Neural crest cell (in vitro differentiated cells): ENCODE results near the gene APOBEC3H. TPM values are rescaled to one million over a fixed set of nuclear protein-coding genes. Genes with fewer than 3 reads are reported as not detected.
"Not testable (repeated sequence)": the region's sequence is repeated elsewhere in the genome, so short reads cannot be mapped to it uniquely, and the experiment has no call there.

Experiments used
- DNase-seq: peaks from one replicate; pipeline ENCODE4 v3.0.0; 2021; ENCODE audit warnings: low read depth, mixed read lengths, low spot score
- H3K27ac Mint-ChIP-seq: one replicate; pipeline ENCODE4 v1.8.0; 2021; ENCODE audit warnings: mild to moderate bottlenecking, mixed read lengths; ENCODE audit not compliant: unreplicated experiment
- H3K27me3 Mint-ChIP-seq: 2 replicates; pipeline ENCODE4 v1.8.0; 2021; ENCODE audit warnings: low read depth, mild to moderate bottlenecking, mixed read lengths
- H3K36me3 Mint-ChIP-seq: 2 replicates; pipeline ENCODE4 v1.8.0; 2021; ENCODE audit warnings: low read depth, mild to moderate bottlenecking, mixed read lengths
- H3K4me1 Mint-ChIP-seq: 2 replicates; pipeline ENCODE4 v1.8.0; 2021; ENCODE audit warnings: mixed read lengths
- H3K4me3 Mint-ChIP-seq: one replicate; pipeline ENCODE4 v1.8.0; 2021; ENCODE audit warnings: mild to moderate bottlenecking, mixed read lengths
- H3K9me3 Mint-ChIP-seq: 2 replicates; pipeline ENCODE4 v1.8.0; 2021; ENCODE audit warnings: mixed read lengths
- total RNA-seq: library from RNA; stranded (reverse); gene quantifications from 2 replicates; pipeline ENCODE4 v1.2.1, GENCODE V29; 2021
- TF ChIP-seq, protein P1 (sequence below): fragments of 200-600 bp; sonication (generic); conservative IDR thresholded peaks from 2 replicates; pipeline ENCODE4 v1.5.0; 2021; ENCODE audit warnings: antibody characterized with exemption, mild to moderate bottlenecking

The APOBEC3H gene
- total RNA-seq, 1 donor from 2014 or later: not detected

- no peak for DNase-seq
- Mint-ChIP-seq H3K27me3 (no peaks in the 10 kb centered on the region), H3K9me3 (no peaks in the 10 kb centered on the region), H3K4me1 (peaks cover 35% of the 10 kb centered on the region), H3K4me3 (no peak overlapping the region), H3K36me3 (no peaks in the 10 kb centered on the region), H3K27ac (no peak overlapping the region)
- TF ChIP-seq, protein P1, sequence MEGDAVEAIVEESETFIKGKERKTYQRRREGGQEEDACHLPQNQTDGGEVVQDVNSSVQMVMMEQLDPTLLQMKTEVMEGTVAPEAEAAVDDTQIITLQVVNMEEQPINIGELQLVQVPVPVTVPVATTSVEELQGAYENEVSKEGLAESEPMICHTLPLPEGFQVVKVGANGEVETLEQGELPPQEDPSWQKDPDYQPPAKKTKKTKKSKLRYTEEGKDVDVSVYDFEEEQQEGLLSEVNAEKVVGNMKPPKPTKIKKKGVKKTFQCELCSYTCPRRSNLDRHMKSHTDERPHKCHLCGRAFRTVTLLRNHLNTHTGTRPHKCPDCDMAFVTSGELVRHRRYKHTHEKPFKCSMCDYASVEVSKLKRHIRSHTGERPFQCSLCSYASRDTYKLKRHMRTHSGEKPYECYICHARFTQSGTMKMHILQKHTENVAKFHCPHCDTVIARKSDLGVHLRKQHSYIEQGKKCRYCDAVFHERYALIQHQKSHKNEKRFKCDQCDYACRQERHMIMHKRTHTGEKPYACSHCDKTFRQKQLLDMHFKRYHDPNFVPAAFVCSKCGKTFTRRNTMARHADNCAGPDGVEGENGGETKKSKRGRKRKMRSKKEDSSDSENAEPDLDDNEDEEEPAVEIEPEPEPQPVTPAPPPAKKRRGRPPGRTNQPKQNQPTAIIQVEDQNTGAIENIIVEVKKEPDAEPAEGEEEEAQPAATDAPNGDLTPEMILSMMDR: no peak
Observed at GRCh38 chr22:39078329-39078728, 18.7 kb upstream of the APOBEC3H start.

- not testable (repeated sequence) for H3K9me3 Mint-ChIP-seq, H3K27ac Mint-ChIP-seq, H3K4me3 Mint-ChIP-seq, DNase-seq, H3K27me3 Mint-ChIP-seq, H3K36me3 Mint-ChIP-seq
- peaks cover 32% of the 10 kb centered on the region for H3K4me1 Mint-ChIP-seq
Observed at GRCh38 chr22:39079054-39079637, 17.9 kb upstream of the APOBEC3H start.

GRCh38 chr22:39080052-39080762 is 16.8 kb upstream of the APOBEC3H start:
- TF ChIP-seq, protein P1: no peak
- H3K36me3 Mint-ChIP-seq: no peaks in the 10 kb centered on the region
- H3K4me1 Mint-ChIP-seq: peaks cover 32% of the 10 kb centered on the region
- no peak for DNase-seq
- no peaks in the 10 kb centered on the region for H3K9me3 Mint-ChIP-seq
- no peaks in the 10 kb centered on the region for H3K27me3 Mint-ChIP-seq
- no peak overlapping the region for H3K4me3 Mint-ChIP-seq
- no peak overlapping the region for H3K27ac Mint-ChIP-seq

GRCh38 chr22:39081016-39081415 is 16.0 kb upstream of the APOBEC3H start:
- H3K4me1 Mint-ChIP-seq: peaks cover 25% of the 10 kb centered on the region
- no peak overlapping the region for H3K27ac Mint-ChIP-seq
- no peaks in the 10 kb centered on the region for H3K27me3 Mint-ChIP-seq

GRCh38 chr22:39081598-39081997 is 15.4 kb upstream of the APOBEC3H start:
- no peak overlapping the region for H3K4me3 Mint-ChIP-seq
- H3K9me3 Mint-ChIP-seq: no peaks in the 10 kb centered on the region
- no peak overlapping the region for H3K27ac Mint-ChIP-seq
- no peaks in the 10 kb centered on the region for H3K27me3 Mint-ChIP-seq
- no peaks in the 10 kb centered on the region for H3K36me3 Mint-ChIP-seq
- TF ChIP-seq, protein P1: no peak
- peaks cover 24% of the 10 kb centered on the region for H3K4me1 Mint-ChIP-seq
- DNase-seq: no peak

More at GRCh38 chr22:39081016-39081415, 16.0 kb upstream of the APOBEC3H start:
- no peak for DNase-seq
- no peaks in the 10 kb centered on the region for H3K36me3 Mint-ChIP-seq
- TF ChIP-seq, protein P1: no peak
- no peak overlapping the region for H3K4me3 Mint-ChIP-seq
- no peaks in the 10 kb centered on the region for H3K9me3 Mint-ChIP-seq
